Skeletal muscle satellite cell (primary cell): Measurements from ENCODE around the gene TACC2.
A peak's percentile ranks its signal among the peaks of the same experiment; 100 is the strongest.

Experiments used
- H3K27me3 ChIP-seq: 2 replicates; pipeline ENCODE4 v1.7.0; 2013; ENCODE audit warnings: low read length; ENCODE audit not compliant: control insufficient read depth, insufficient read depth
- H3K36me3 ChIP-seq: 2 replicates; pipeline ENCODE4 v1.7.0; 2013; ENCODE audit warnings: mild to moderate bottlenecking, control low read depth, low read length; ENCODE audit not compliant: insufficient read depth
- H3K4me1 ChIP-seq: 2 replicates; pipeline ENCODE4 v1.7.0; 2013; ENCODE audit warnings: low read length; ENCODE audit not compliant: control insufficient read depth, insufficient read depth
- H3K4me2 ChIP-seq: 2 replicates; pipeline ENCODE4 v1.7.0; 2013; ENCODE audit warnings: mild to moderate bottlenecking, low read length
- H3K4me3 ChIP-seq: 2 replicates; pipeline ENCODE4 v1.7.0; 2013; ENCODE audit warnings: low read length
- H3K9ac ChIP-seq: 2 replicates; pipeline ENCODE4 v1.7.0; 2013; ENCODE audit warnings: mild to moderate bottlenecking, low read depth, low read length, moderate library complexity
- H3K9me3 ChIP-seq: replicated peaks from 2 replicates; pipeline ENCODE4 v1.7.0; 2013; ENCODE audit warnings: mild to moderate bottlenecking, control low read depth, low read length

Gene TACC2

GRCh38 chr10:122132882-122133565, 144.1 kb downstream of the TACC2 start:
- Histone ChIP-seq H3K4me2 (no peak overlapping the region), H3K27me3 (no peaks in the 10 kb centered on the region), H3K36me3 (peaks cover 4% of the 10 kb centered on the region), H3K9ac (no peak overlapping the region), H3K4me3 (no peak overlapping the region), H3K4me1 (peaks cover 8% of the 10 kb centered on the region), H3K9me3 (no peaks in the 10 kb centered on the region)

GRCh38 chr10:122135251-122136025, 146.5 kb downstream of the TACC2 start:
- Histone ChIP-seq H3K36me3 (peaks cover 4% of the 10 kb centered on the region), H3K9ac (no peak overlapping the region), H3K27me3 (no peaks in the 10 kb centered on the region), H3K4me2 (no peak overlapping the region), H3K4me1 (peaks cover 2% of the 10 kb centered on the region), H3K4me3 (no peak overlapping the region), H3K9me3 (no peaks in the 10 kb centered on the region)

DNA sequence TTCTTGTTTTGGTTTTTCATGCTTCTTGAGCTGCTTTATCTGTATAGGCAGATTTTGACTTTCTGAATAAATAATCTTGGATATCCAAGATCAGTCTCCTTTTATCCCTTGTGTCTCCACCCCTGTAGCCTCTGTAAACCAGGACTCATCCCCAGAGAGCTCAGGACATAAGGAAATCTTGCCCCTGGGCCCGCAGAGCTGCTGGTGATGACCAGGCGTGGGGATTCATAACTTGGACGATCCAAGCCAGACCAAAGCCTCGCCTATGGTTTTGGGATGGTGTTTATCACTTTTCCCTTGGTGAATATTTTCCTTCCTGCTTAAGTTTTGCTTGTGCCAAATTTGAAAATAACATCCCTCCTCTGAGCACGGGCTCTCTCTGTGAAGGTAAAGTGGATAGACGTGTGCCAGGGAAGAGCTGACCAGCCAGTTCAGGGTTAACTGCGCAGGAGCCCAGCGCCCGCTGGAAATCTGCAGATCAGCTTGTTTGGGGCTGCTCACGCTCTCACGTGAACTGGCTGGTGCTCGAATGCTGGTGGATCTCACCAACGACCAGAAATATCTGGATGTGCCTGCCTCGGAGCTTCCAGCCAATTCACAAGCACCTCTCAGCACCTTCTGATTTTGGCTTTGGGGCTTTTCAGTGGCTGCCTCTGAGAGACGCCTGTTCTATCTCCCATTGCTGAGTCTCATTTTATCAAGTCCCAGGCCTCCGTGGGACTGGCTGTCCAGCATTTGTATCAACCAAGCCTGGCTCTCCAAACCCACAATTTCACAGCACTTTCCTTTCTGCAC, 150.1 kb downstream of the TACC2 start:
- H3K4me1 ChIP-seq: peaks cover 30% of the 10 kb centered on the region
- no peak overlapping the region for H3K9ac ChIP-seq
- H3K9me3 ChIP-seq: no peaks in the 10 kb centered on the region
- H3K36me3 ChIP-seq: no peaks in the 10 kb centered on the region
- H3K4me2 ChIP-seq: no peak overlapping the region
- no peak overlapping the region for H3K4me3 ChIP-seq
- no peaks in the 10 kb centered on the region for H3K27me3 ChIP-seq

- H3K4me3 ChIP-seq: no peak overlapping the region
- H3K4me2 ChIP-seq: no peak overlapping the region
- no peak overlapping the region for H3K9ac ChIP-seq
- no peaks in the 10 kb centered on the region for H3K27me3 ChIP-seq
- no peaks in the 10 kb centered on the region for H3K36me3 ChIP-seq
- peaks cover 30% of the 10 kb centered on the region for H3K4me1 ChIP-seq
- no peaks in the 10 kb centered on the region for H3K9me3 ChIP-seq
These were observed 150.7 kb downstream of the TACC2 start for GRCh38 chr10:122139627-122140170.

DNA sequence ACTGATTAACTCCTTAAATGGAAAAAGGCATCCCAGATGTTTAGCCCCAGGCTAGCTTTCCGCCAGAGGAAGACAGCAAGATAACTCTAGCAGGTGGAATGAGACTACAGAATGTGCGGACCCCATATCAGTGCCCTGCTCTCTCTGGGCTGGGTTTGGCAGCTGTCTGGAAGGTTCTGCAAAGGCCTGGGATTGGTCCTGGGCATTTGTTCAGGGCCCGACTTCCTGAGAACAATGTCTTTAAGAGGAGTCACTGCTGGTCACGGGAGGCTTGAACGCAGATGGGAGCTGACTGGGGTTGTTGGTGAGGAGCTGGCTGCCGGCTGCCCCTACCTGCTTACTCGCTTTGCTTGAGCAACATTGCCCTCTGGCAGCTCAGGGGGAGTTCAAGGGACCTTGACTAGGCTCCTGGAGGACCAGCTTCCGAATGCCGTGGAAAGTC, 151.5 kb downstream of the TACC2 start:
- Histone ChIP-seq H3K9ac (peak overlapping the region; percentile 59), H3K4me2 (peak overlapping the region; percentile 76), H3K4me1 (peaks cover 30% of the 10 kb centered on the region), H3K36me3 (no peaks in the 10 kb centered on the region), H3K9me3 (no peaks in the 10 kb centered on the region), H3K4me3 (peak overlapping the region; percentile 44), H3K27me3 (no peaks in the 10 kb centered on the region)

DNA sequence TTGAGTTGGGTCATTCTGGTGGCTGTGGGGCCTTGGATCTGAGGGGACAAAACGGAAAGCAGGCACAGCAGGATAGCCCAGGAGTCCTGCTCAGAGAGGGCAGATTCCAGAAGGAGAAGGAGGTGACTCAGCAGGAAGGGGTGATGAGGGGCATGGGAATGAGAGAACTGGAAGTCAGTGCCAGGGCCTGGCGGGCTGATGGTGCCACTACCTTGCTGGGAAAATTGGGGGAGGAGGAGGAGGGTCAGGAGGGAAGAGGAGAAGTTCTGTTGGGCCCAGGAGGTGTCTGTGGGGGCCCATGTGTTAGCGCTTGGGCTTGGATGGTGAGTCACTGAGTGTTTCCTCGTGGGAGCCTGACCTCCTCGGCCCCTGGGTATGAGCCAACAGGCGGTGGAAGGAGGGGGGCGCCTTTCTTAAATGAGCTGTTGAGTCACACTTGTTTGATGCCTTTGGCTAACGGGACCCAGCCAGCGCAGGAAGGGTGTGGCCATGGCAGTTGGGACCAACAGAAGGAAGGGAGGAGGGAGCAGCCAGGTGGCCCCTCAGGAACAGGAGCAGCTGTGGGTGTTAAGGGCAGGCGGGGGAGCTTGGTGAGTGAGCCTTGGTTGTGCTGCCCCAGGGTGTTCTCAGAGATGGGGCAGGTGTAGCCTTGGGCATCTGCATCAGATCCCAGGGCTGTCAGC, 152.1 kb downstream of the TACC2 start:
- Histone ChIP-seq H3K4me2 (peak overlapping the region; percentile 76), H3K9ac (peak overlapping the region; percentile 59), H3K4me1 (peaks cover 30% of the 10 kb centered on the region), H3K27me3 (no peaks in the 10 kb centered on the region), H3K9me3 (no peaks in the 10 kb centered on the region), H3K4me3 (peak overlapping the region; percentile 44), H3K36me3 (no peaks in the 10 kb centered on the region)

DNA sequence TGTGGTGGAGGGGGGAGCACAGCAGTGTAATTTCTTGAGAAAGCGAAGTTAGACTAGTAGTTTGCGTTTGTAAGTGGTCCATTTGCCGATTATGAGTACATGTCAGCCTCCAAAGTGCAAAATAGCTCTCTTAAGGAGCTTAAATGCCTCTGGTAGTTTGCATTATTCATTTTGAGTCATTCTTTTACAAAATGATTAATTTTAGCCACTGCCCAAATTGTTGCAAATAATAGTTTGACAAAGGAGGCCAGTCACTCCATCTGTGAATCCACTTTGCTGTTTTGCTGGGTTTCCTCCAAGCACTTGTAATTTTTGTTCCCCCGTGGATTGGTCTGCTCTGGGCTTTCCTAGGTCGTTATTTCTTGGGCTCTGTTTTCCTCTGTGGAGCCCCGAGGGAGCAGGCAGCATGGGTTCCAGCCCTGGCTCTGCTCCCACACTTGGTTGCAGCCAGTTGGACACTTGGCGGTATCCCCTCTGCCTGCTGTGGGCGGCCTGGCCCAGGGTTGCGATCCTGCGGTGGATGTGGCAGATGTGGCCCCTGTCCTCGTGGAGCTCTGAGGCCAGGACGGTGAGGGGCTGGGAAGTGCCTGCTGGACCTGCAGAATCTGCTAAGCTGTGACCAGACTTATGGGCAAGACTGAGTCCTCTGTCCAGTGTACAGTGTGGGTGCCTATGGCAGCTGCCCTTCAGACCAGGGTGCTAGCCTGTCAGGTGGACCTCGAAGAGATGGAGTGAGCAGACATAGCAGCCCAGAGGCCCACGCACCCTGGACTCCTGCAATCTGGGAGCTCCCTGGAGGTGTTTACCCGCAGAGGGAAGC, 153.1 kb downstream of the TACC2 start:
- Histone ChIP-seq H3K9me3 (no peaks in the 10 kb centered on the region), H3K9ac (peak overlapping the region; percentile 49), H3K27me3 (no peaks in the 10 kb centered on the region), H3K4me2 (peak overlapping the region; percentile 76), H3K36me3 (no peaks in the 10 kb centered on the region), H3K4me1 (peaks cover 39% of the 10 kb centered on the region), H3K4me3 (peak overlapping the region; percentile 44)

DNA sequence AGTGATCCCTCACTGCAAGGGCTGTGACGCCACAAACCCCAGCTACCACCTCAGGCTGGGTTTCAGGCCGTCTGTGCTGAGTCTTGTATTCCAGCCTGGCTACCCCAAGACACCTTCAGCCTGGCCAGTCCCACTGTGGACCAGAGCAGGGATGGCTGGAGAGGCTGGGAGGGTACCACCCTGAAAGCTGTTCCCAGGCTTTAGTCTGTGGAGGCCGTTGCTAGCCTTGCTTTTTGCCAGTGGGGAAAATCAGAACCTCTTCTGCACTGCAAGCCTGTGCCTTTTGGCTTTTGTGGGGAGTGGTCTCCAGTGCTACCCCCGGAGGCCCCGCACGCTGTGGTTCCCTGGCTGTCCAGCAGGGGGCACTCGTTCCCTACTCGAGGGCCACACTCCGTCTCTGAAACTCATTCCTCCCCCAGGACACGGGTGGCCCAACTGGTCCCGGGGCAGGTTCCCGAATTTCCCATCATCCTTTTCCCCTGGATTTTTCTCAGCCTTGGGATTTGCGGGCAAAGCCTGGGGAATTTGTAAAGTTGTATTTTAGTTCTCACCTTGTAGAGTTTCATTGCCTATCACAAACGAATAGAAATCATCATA, 153.8 kb downstream of the TACC2 start:
- no peaks in the 10 kb centered on the region for H3K9me3 ChIP-seq
- peak overlapping the region; percentile 49 for H3K9ac ChIP-seq
- H3K36me3 ChIP-seq: no peaks in the 10 kb centered on the region
- H3K4me1 ChIP-seq: peaks cover 46% of the 10 kb centered on the region
- H3K4me3 ChIP-seq: no peak overlapping the region
- peak overlapping the region; percentile 76 for H3K4me2 ChIP-seq
- H3K27me3 ChIP-seq: no peaks in the 10 kb centered on the region

- Histone ChIP-seq H3K36me3 (no peaks in the 10 kb centered on the region), H3K4me2 (no peak overlapping the region), H3K9me3 (no peaks in the 10 kb centered on the region), H3K9ac (no peak overlapping the region), H3K4me3 (no peak overlapping the region), H3K4me1 (peaks cover 49% of the 10 kb centered on the region), H3K27me3 (no peaks in the 10 kb centered on the region)
These were observed 154.4 kb downstream of the TACC2 start for GRCh38 chr10:122143238-122143841.

- Histone ChIP-seq H3K4me2 (no peak overlapping the region), H3K27me3 (no peaks in the 10 kb centered on the region), H3K4me3 (no peak overlapping the region), H3K9me3 (no peaks in the 10 kb centered on the region), H3K9ac (no peak overlapping the region), H3K36me3 (no peaks in the 10 kb centered on the region), H3K4me1 (peaks cover 58% of the 10 kb centered on the region)
These were observed 155.2 kb downstream of the TACC2 start for GRCh38 chr10:122144199-122144598.
